Measurements from ENCODE around the gene DENND2A.

GRCh38 chr7:140595468-140596092 lies 45.0 kb downstream of the DENND2A start:
- no peak for TF ChIP-seq POLR2A (IDR thresholded peaks at IDR 0.05)
- TF ChIP-seq CTCF (IDR thresholded peaks at IDR 0.05) = no peak
- no peak for TF ChIP-seq POLR2AphosphoS5 (IDR thresholded peaks at IDR 0.05)
